K562 (cell line): ENCODE data around the gene SEMA3F. TPM values are rescaled to one million over a fixed set of nuclear protein-coding genes. Genes with fewer than 3 reads are reported as not detected.

Experiments used
- ATAC-seq: fragments of 200-7000 bp; cut with Tn5 transposase; 3 replicates; pipeline ENCODE4 v1.9.1; 2020; ENCODE audit warnings: moderate library complexity
- BruUV-seq: library from RNA; stranded (reverse); fragments of 400-500 nt; replicated peaks from 2 replicates; lab custom pipeline; 2021; lab: Mats Ljungman, UMichigan
- CTCF ChIA-PET: fragments of 300-600 bp; formaldehyde crosslinking; extraction: SDS; loops from one replicate; lab custom pipeline; 2021; ENCODE audit warnings: low intra/inter-chr PET ratio; lab: Yijun Ruan, JAX
- POLR2A ChIA-PET: fragments of 300-600, 350-650 bp; sonication (Branson Sonifier 250); formaldehyde crosslinking; extraction: SDS; loops from one replicate; lab custom pipeline; 2021; ENCODE audit warnings: antibody characterized with exemption, inconsistent platforms; lab: Yijun Ruan, JAX
- DNase-seq, 4 experiments: peaks; one replicate each; pipeline versions ENCODE4 v3.0.0 to v3.0.0-alpha.2; 2011 to 2018; ENCODE audit warnings: low spot score in 3 of 4, mixed read lengths in 3 of 4; ENCODE audit errors: extremely low read depth in 1 of 4
- FAIRE-seq: peaks from 2 replicates; lab custom pipeline; 2011; peaks lifted over from hg19 to GRCh38; lab: Jason Lieb, UNC
- H2AFZ ChIP-seq: 2 replicates; pipeline ENCODE4 v1.6.0; 2011; ENCODE audit warnings: low read depth, low read length, control low read depth, inconsistent platforms
- H3K27ac ChIP-seq: fragments of 200-600 bp; 3 replicates; pipeline ENCODE4 v1.8.0; 2011; ENCODE audit warnings: low read depth, mild to moderate bottlenecking, control low read depth, inconsistent platforms, low read length, moderate library complexity, mixed read lengths; ENCODE audit errors: extremely low read depth
- H3K27me3 ChIP-seq, 2 experiments: fragments of 300-600 bp in 1 of 2; 2 replicates in 1 of 2; 3 replicates in 1 of 2; pipeline versions ENCODE4 v1.6.0 to v1.8.0; 2011; ENCODE audit warnings: inconsistent platforms in 2 of 2, low read length in 2 of 2, mild to moderate bottlenecking in 1 of 2, mixed read lengths in 1 of 2, moderate library complexity in 1 of 2; ENCODE audit not compliant: control insufficient read depth in 2 of 2, insufficient read depth in 2 of 2
- H3K36me3 ChIP-seq: fragments of 300-600 bp; 3 replicates; pipeline ENCODE4 v1.8.0; 2011; ENCODE audit warnings: mild to moderate bottlenecking, low read length, inconsistent platforms; ENCODE audit not compliant: control insufficient read depth, insufficient read depth
- H3K4me1 ChIP-seq, 2 experiments: fragments of 200-600 bp in 1 of 2; replicated peaks in 1 of 2; 2 replicates in 1 of 2; 3 replicates in 1 of 2; pipeline versions ENCODE4 v1.5.1 to v1.8.0; 2011; ENCODE audit warnings: inconsistent platforms in 2 of 2, low read length in 2 of 2, mild to moderate bottlenecking in 1 of 2, mixed read lengths in 1 of 2, moderate library complexity in 1 of 2; ENCODE audit not compliant: control insufficient read depth in 2 of 2, insufficient read depth in 2 of 2
- H3K4me2 ChIP-seq: 2 replicates; pipeline ENCODE4 v1.6.1; 2011; ENCODE audit warnings: low read length, control low read depth, inconsistent platforms, mixed read lengths; ENCODE audit not compliant: insufficient read depth
- H3K4me3 ChIP-seq: fragments of 200-600 bp; sonication (generic), shearing (Covaris generic); 2 replicates; pipeline ENCODE4 v1.5.1; 2016; ENCODE audit warnings: control low read depth, inconsistent platforms
- H3K79me2 ChIP-seq: fragments of 200-600 bp; 3 replicates; pipeline ENCODE4 v1.8.0; 2011; ENCODE audit warnings: low read length, inconsistent platforms; ENCODE audit not compliant: control insufficient read depth, insufficient read depth
- H3K9ac ChIP-seq, 2 experiments: 2 replicates each; pipeline versions ENCODE4 v1.6.0 to v1.6.1; 2011; ENCODE audit warnings: low read depth in 2 of 2, low read length in 2 of 2, control low read depth in 1 of 2, inconsistent platforms in 1 of 2, mild to moderate bottlenecking in 1 of 2, mixed read lengths in 1 of 2; ENCODE audit not compliant: insufficient read depth in 1 of 2
- H3K9me1 ChIP-seq: one replicate; pipeline ENCODE4 v1.6.0; 2011; ENCODE audit warnings: inconsistent platforms, mild to moderate bottlenecking, low read length, moderate library complexity; ENCODE audit not compliant: control insufficient read depth, insufficient read depth
- H3K9me3 ChIP-seq: replicated peaks from 2 replicates; pipeline ENCODE4 v1.5.1; 2011; ENCODE audit warnings: low read depth, low read length, inconsistent platforms; ENCODE audit not compliant: control insufficient read depth, insufficient read depth
- H4K20me1 ChIP-seq: replicated peaks from 2 replicates; pipeline ENCODE4 v1.6.1; 2011; ENCODE audit warnings: low read length, inconsistent platforms, mixed read lengths; ENCODE audit not compliant: control insufficient read depth, insufficient read depth
- BRD4 ChIP-seq: fragments of 200-600 bp; sonication (generic); IDR thresholded peaks from 2 replicates; pipeline ENCODE4 v1.6.1; 2017; ENCODE audit warnings: inconsistent platforms
- CBFA2T2 ChIP-seq: fragments of 450-650 bp; conservative IDR thresholded peaks from 2 replicates; pipeline ENCODE4 v1.6.1; 2017; ENCODE audit warnings: mild to moderate bottlenecking
- ETS2 ChIP-seq: IDR thresholded peaks from 2 replicates; pipeline ENCODE4 v1.6.1; 2016; ENCODE audit warnings: borderline replicate concordance, missing genetic modification characterization, mild to moderate bottlenecking, moderate library complexity, missing compliant biosample characterization; ENCODE audit not compliant: poor library complexity, severe bottlenecking
- HLTF ChIP-seq: fragments of 450-650 bp; IDR thresholded peaks from 2 replicates; pipeline ENCODE4 v1.6.1; 2016
- HSF4 ChIP-seq: fragments of 250-450 bp; sonication (Bioruptor Pico); IDR thresholded peaks from 2 replicates; pipeline ENCODE4 v2.1.2; 2022; ENCODE audit warnings: mild to moderate bottlenecking, moderate library complexity, borderline replicate concordance
- TAF1 ChIP-seq: IDR thresholded peaks from 2 replicates; pipeline ENCODE4 v1.6.1; 2011; ENCODE audit warnings: mild to moderate bottlenecking, low read length, moderate library complexity; ENCODE audit not compliant: insufficient read depth, control insufficient read depth, severe bottlenecking; ENCODE audit errors: extremely low read depth
- TAL1 ChIP-seq: fragments of 450-650 bp; IDR thresholded peaks from 2 replicates; pipeline ENCODE4 v1.6.1; 2016; ENCODE audit warnings: mild to moderate bottlenecking
- XRCC5 ChIP-seq: fragments of 200-400 bp; formaldehyde crosslinking; IDR thresholded peaks from 2 replicates; pipeline ENCODE4 v1.6.1; 2017; ENCODE audit warnings: low read depth, mild to moderate bottlenecking, low read length
- YBX1 ChIP-seq: fragments of 450-650 bp; IDR thresholded peaks from 2 replicates; pipeline ENCODE4 v1.7.1; 2016; ENCODE audit warnings: mild to moderate bottlenecking
- ZNF311 ChIP-seq: fragments of 250-450 bp; sonication (Bioruptor Pico); IDR thresholded peaks from 2 replicates; pipeline ENCODE4 v1.4.0; 2020; ENCODE audit warnings: mild to moderate bottlenecking, moderate library complexity
- ZNF551 ChIP-seq: fragments of 250-450 bp; sonication (Bioruptor Pico); IDR thresholded peaks from 2 replicates; pipeline ENCODE4 v1.5.0; 2021; ENCODE audit warnings: mild to moderate bottlenecking, moderate library complexity
- ZNF830 ChIP-seq: fragments of 250-450 bp; sonication (Bioruptor Pico); IDR thresholded peaks from 2 replicates; pipeline ENCODE4 v1.5.0; 2021; ENCODE audit warnings: mild to moderate bottlenecking
- WGBS: fragments of 100-300 bp; shearing (Covaris generic); methylation state at CpG from one replicate; pipeline ENCODE4 v1.1.6; 2016; ENCODE audit warnings: low coverage, mixed read lengths; ENCODE audit not compliant: insufficient coverage; ENCODE audit errors: missing lambda C conversion rate; 5-methylcytosine and 5-hydroxymethylcytosine counted together
- in situ Hi-C: fragments of 300-500 bp; cut with MboI; formaldehyde crosslinking; loops from 4 replicates; pipeline ENCODE4 v1.15.0; 2018; ENCODE audit warnings: inconsistent platforms, mixed read lengths
- intact Hi-C: fragments of 100-400 bp; cut with micrococcal nuclease; formaldehyde crosslinking; loops from 2 replicates; pipeline ENCODE4 v1.14.2; 2022
- polyA plus RNA-seq, 8 experiments: library from polyadenylated mRNA; depleted of rRNA in 4 of 8; stranded (reverse) in 5 of 8; unstranded in 3 of 8; fragments of >200 nt; fragmentation: Nextera tagmentation in 2 of 8; fragmentation: Illumina TruSeq in 1 of 8; extraction: Ambion mirVana in 2 of 8; extraction: Trizol in 1 of 8; gene quantifications; 2 replicates each; pipeline versions ENCODE4 v1.2.1 to v1.2.3, GENCODE V29; 2011 to 2014; ENCODE audit warnings: inconsistent platforms in 1 of 8, missing spikeins in 1 of 8
- total RNA-seq, 7 experiments: library from RNA; depleted of rRNA in 6 of 7; stranded (reverse); fragments of >200 nt in 6 of 7; fragmentation: Illumina TruSeq in 2 of 7; extraction: Trizol in 2 of 7; gene quantifications; 2 replicates each; pipeline versions ENCODE4 v1.2.1 to v1.2.3, GENCODE V29; 2011 to 2021; ENCODE audit warnings: low replicate concordance in 1 of 7
- TF ChIP-seq, protein P1 (sequence below), 2 experiments: fragments of 200-800 bp in 1 of 2; sonication (Bioruptor generic) in 1 of 2; sonication (generic) in 1 of 2; formaldehyde crosslinking in 1 of 2; IDR thresholded peaks in 1 of 2; conservative IDR thresholded peaks in 1 of 2; 2 replicates each; pipeline versions ENCODE4 v1.5.0 to v1.6.1; 2016 to 2020; ENCODE audit warnings: missing compliant biosample characterization in 1 of 2, missing genetic modification characterization in 1 of 2, missing genetic modification reagents in 1 of 2
- TF ChIP-seq, protein P2 (sequence below): fragments of 200-800 bp; sonication (Bioruptor generic); IDR thresholded peaks from 2 replicates; pipeline ENCODE4 v1.6.1; 2016; ENCODE audit warnings: missing genetic modification characterization, missing compliant biosample characterization

The SEMA3F gene
- total and polyA plus RNA-seq, 9 of the 15 experiments (the other 6 are each of a cell fraction or from before 2014, with no cell fraction given), result 0.58 to 3.0 (median 2.0) TPM; not detected in 2

DNA sequence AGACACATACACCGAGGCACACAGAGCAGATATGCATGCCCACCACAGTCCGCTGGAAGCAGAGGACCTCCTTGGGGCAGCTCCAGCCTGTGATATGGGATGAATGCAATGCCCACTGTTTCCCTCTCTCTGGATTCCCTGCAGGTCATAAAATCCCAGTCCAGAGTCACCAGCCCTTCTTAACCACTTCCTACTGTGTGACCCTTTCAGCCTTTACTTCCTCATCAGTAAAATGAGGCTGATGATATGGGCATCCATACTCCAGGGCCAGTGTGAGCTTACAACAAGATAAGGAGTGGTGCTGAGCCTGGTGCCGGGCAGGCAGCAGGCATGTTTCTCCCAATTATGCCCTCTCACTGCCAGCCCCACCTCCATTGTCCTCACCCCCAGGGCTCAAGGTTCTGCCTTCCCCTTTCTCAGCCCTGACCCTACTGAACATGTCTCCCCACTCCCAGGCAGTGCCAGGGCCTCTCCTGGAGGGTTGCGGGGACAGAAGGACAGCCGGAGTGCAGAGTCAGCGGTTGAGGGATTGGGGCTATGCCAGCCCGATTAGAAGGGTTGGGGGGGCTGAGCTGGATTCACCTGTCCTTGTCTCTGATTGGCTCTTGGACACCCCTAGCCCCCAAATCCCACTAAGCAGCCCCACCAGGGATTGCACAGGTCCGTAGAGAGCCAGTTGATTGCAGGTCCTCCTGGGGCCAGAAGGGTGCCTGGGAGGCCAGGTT lies 36.0 kb downstream of the SEMA3F start, which contains the start of gene GNAT1 (continued):
- TF ChIP-seq, protein P1, sequence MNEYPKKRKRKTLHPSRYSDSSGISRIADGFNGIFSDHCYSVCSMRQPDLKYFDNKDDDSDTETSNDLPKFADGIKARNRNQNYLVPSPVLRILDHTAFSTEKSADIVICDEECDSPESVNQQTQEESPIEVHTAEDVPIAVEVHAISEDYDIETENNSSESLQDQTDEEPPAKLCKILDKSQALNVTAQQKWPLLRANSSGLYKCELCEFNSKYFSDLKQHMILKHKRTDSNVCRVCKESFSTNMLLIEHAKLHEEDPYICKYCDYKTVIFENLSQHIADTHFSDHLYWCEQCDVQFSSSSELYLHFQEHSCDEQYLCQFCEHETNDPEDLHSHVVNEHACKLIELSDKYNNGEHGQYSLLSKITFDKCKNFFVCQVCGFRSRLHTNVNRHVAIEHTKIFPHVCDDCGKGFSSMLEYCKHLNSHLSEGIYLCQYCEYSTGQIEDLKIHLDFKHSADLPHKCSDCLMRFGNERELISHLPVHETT (CRISPR knock-in tag; conservative IDR thresholded peaks at IDR 0.05 in 1 of 2, IDR thresholded peaks at IDR 0.05 in 1 of 2), result no peak
- no peak for TF ChIP-seq XRCC5

DNA sequence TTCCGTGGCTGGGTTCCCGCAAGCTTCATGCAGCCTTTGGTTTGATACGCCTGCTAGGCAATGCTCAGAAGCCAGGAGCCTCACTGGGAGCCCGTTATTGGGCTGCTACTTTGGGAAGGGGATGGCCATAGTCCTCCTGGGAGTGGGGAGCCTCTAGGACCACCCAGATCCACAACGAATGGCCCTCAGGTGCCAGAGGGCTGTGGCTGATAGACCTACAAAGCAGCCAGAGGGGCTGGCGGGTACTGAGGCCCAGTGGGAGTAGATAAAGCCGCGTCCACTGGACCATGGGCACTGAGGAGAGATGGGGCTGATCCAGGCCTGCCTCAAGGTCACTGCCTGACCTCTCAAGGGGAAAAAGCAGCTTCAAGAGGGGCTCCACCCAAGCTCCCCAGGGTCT lies 37.0 kb downstream of the SEMA3F start:
- no peak overlapping the region for H3K4me2 ChIP-seq
- no peaks in the 10 kb centered on the region for H3K36me3 ChIP-seq
- H3K9me1 ChIP-seq, result no peaks in the 10 kb centered on the region
- intact Hi-C loops (loop anchor here (1.0 kb wide), 1 partner anchor 81 kb away; no protein-coding TSS in a partner anchor), in situ Hi-C loops (loop anchor here (5.0 kb wide), 2 partner anchors 35 to 80 kb away; no protein-coding TSS in a partner anchor)
- peaks cover 2 to 33% of the 10 kb centered on the region in 2 experiments; a peak in 2 of 5 replicates for H3K4me1 ChIP-seq
- H3K4me3 ChIP-seq, result no peak overlapping the region
- no peaks in the 10 kb centered on the region; the same call in 1 of the 2 replicates for H4K20me1 ChIP-seq
- no peak overlapping the region for H3K9ac ChIP-seq
- no peak for FAIRE-seq
- no TSS peak for BruUV-seq
- H2AFZ ChIP-seq, result no peak overlapping the region
- ATAC-seq, result no peak
- no peaks in the 10 kb centered on the region for H3K9me3 ChIP-seq
- peaks cover 0 to 15% of the 10 kb centered on the region in 2 experiments; a peak in 2 of 5 replicates for H3K27me3 ChIP-seq
- 49% methylated on average over 7 of the region's 8 CpGs for WGBS
- no peak overlapping the region for H3K27ac ChIP-seq
- ChIA-PET CTCF (interaction anchor here (0.5 to 4.9 kb wide), 6 partner anchors 34 to 161 kb away, joined by 3 to 91 read pairs (median 3); no protein-coding TSS in a partner anchor), POLR2A (interaction anchor here (0.7 to 1.2 kb wide), 2 partner anchors 13 to 71 kb away, joined by 3 to 5 read pairs; no protein-coding TSS in a partner anchor)
- H3K79me2 ChIP-seq, result no peaks in the 10 kb centered on the region
- DNase-seq, result no peak
- no peak for TF ChIP-seq HLTF
- no peak for TF ChIP-seq ETS2
- no peak for TF ChIP-seq YBX1
- TF ChIP-seq BRD4, result no peak
- no peak for TF ChIP-seq TAF1
- TF ChIP-seq ZNF551 (CRISPR knock-in tag), result no peak
- no peak for TF ChIP-seq HSF4 (CRISPR knock-in tag)
- no peak for TF ChIP-seq TAL1
- no peak for TF ChIP-seq ZNF830 (CRISPR knock-in tag)
- no peak for TF ChIP-seq CBFA2T2
- TF ChIP-seq, protein P2, sequence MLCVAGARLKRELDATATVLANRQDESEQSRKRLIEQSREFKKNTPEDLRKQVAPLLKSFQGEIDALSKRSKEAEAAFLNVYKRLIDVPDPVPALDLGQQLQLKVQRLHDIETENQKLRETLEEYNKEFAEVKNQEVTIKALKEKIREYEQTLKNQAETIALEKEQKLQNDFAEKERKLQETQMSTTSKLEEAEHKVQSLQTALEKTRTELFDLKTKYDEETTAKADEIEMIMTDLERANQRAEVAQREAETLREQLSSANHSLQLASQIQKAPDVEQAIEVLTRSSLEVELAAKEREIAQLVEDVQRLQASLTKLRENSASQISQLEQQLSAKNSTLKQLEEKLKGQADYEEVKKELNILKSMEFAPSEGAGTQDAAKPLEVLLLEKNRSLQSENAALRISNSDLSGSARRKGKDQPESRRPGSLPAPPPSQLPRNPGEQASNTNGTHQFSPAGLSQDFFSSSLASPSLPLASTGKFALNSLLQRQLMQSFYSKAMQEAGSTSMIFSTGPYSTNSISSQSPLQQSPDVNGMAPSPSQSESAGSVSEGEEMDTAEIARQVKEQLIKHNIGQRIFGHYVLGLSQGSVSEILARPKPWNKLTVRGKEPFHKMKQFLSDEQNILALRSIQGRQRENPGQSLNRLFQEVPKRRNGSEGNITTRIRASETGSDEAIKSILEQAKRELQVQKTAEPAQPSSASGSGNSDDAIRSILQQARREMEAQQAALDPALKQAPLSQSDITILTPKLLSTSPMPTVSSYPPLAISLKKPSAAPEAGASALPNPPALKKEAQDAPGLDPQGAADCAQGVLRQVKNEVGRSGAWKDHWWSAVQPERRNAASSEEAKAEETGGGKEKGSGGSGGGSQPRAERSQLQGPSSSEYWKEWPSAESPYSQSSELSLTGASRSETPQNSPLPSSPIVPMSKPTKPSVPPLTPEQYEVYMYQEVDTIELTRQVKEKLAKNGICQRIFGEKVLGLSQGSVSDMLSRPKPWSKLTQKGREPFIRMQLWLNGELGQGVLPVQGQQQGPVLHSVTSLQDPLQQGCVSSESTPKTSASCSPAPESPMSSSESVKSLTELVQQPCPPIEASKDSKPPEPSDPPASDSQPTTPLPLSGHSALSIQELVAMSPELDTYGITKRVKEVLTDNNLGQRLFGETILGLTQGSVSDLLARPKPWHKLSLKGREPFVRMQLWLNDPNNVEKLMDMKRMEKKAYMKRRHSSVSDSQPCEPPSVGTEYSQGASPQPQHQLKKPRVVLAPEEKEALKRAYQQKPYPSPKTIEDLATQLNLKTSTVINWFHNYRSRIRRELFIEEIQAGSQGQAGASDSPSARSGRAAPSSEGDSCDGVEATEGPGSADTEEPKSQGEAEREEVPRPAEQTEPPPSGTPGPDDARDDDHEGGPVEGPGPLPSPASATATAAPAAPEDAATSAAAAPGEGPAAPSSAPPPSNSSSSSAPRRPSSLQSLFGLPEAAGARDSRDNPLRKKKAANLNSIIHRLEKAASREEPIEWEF (CRISPR knock-in tag), result no peak
- TF ChIP-seq ZNF311, result no peak
